Calu3 (cell line): ENCODE measurements around the gene TMEM212. TPM values are rescaled to one million over a fixed set of nuclear protein-coding genes. Genes with fewer than 3 reads are reported as not detected.

ENCODE experiments used
- BruUV-seq: library from RNA; stranded (reverse); fragments of 400-500 nt; replicated peaks from 2 replicates; lab custom pipeline; 2021; lab: Mats Ljungman, UMichigan
- CTCF ChIA-PET: fragments of 300-600 bp; sonication (Branson Sonifier 250); formaldehyde crosslinking; loops from one replicate; lab custom pipeline; 2022; ENCODE audit warnings: antibody characterized with exemption; lab: Charles Lee
- DNase-seq: peaks from one replicate; pipeline ENCODE4 v3.0.0; 2022
- H3K27ac Mint-ChIP-seq: one replicate; pipeline ENCODE4 v1.8.0; 2022; ENCODE audit warnings: mixed read lengths; ENCODE audit not compliant: unreplicated experiment
- H3K27me3 Mint-ChIP-seq: one replicate; pipeline ENCODE4 v1.8.0; 2022; ENCODE audit warnings: mixed read lengths; ENCODE audit not compliant: unreplicated experiment
- H3K36me3 Mint-ChIP-seq: one replicate; pipeline ENCODE4 v1.8.0; 2022; ENCODE audit warnings: mild to moderate bottlenecking, moderate library complexity, mixed read lengths; ENCODE audit not compliant: insufficient read depth, unreplicated experiment
- H3K4me1 Mint-ChIP-seq: one replicate; pipeline ENCODE4 v1.8.0; 2022; ENCODE audit warnings: mild to moderate bottlenecking, low read depth, mixed read lengths; ENCODE audit not compliant: unreplicated experiment
- H3K4me3 Mint-ChIP-seq: one replicate; pipeline ENCODE4 v1.8.0; 2022; ENCODE audit warnings: mild to moderate bottlenecking, low read depth, moderate library complexity, mixed read lengths; ENCODE audit not compliant: unreplicated experiment
- H3K9me3 Mint-ChIP-seq: one replicate; pipeline ENCODE4 v1.8.0; 2022; ENCODE audit warnings: low read depth, mixed read lengths; ENCODE audit not compliant: unreplicated experiment
- CTCF ChIP-seq: fragments of 200-600 bp; IDR thresholded peaks from one replicate; pipeline ENCODE4 v1.8.0; 2022; ENCODE audit warnings: antibody characterized with exemption; ENCODE audit not compliant: unreplicated experiment
- intact Hi-C: fragments of 100-400 bp; cut with micrococcal nuclease; formaldehyde crosslinking; loops from one replicate; pipeline ENCODE4 v1.10.0; 2022; ENCODE audit not compliant: unreplicated experiment
- total RNA-seq: library from RNA; stranded (reverse); gene quantifications from 2 replicates; pipeline ENCODE4 v1.2.3, GENCODE V29; 2022

Gene TMEM212
- total RNA-seq, 1 experiment from 2014 or later: not detected

GRCh38 chr3:171807129-171807675 is 35.9 kb upstream of the TMEM212 start:
- TF ChIP-seq CTCF: no peak
- H3K27me3 Mint-ChIP-seq: no peaks in the 10 kb centered on the region
- peaks cover 42% of the 10 kb centered on the region for H3K36me3 Mint-ChIP-seq
- no peaks in the 10 kb centered on the region for H3K9me3 Mint-ChIP-seq
- BruUV-seq: TSS peak; percentile 4
- peaks cover 62% of the 10 kb centered on the region for H3K4me1 Mint-ChIP-seq
- CTCF ChIA-PET: interaction anchor here (1.0 to 2.1 kb wide), 8 partner anchors 15 to 63 kb away, joined by 3 to 10 read pairs (median 5); no protein-coding TSS in a partner anchor
- intact Hi-C loops: loop anchor here (2.0 to 5.0 kb wide), 2 partner anchors 30 to 335 kb away; no protein-coding TSS in a partner anchor
- H3K4me3 Mint-ChIP-seq: peak overlapping the region; percentile 20
- no peak for DNase-seq
- H3K27ac Mint-ChIP-seq: peak overlapping the region; percentile 81

GRCh38 chr3:171807806-171808205 is 35.3 kb upstream of the TMEM212 start:
- H3K4me3 Mint-ChIP-seq: peak overlapping the region; percentile 20
- H3K4me1 Mint-ChIP-seq: peaks cover 59% of the 10 kb centered on the region
- CTCF ChIA-PET: interaction anchor here (0.7 kb wide), 1 partner anchor 26 kb away, joined by 3 read pairs; no protein-coding TSS in a partner anchor
- no peaks in the 10 kb centered on the region for H3K9me3 Mint-ChIP-seq
- no peak for TF ChIP-seq CTCF
- DNase-seq: no peak
- no peaks in the 10 kb centered on the region for H3K27me3 Mint-ChIP-seq
- H3K27ac Mint-ChIP-seq: peak overlapping the region; percentile 81
- intact Hi-C loops: loop anchor here (2.0 to 5.0 kb wide), 2 partner anchors 31 to 334 kb away; no protein-coding TSS in a partner anchor
- H3K36me3 Mint-ChIP-seq: peaks cover 40% of the 10 kb centered on the region
- BruUV-seq: no TSS peak

GRCh38 chr3:171809611-171809860 is 33.6 kb upstream of the TMEM212 start:
- Mint-ChIP-seq H3K9me3 (no peaks in the 10 kb centered on the region), H3K36me3 (peaks cover 38% of the 10 kb centered on the region), H3K4me1 (peaks cover 66% of the 10 kb centered on the region), H3K4me3 (peak overlapping the region; percentile 96), H3K27me3 (no peaks in the 10 kb centered on the region), H3K27ac (peak overlapping the region; percentile 94)
- no peak for DNase-seq
- CTCF ChIA-PET: interaction anchor here (0.7 to 1.7 kb wide), 8 partner anchors 21 to 232 kb away, joined by 3 to 8 read pairs (median 4); no protein-coding TSS in a partner anchor
- no peak for TF ChIP-seq CTCF
- intact Hi-C loops: loop anchor here (5.0 kb wide), 1 partner anchor 333 kb away; no protein-coding TSS in a partner anchor
- no TSS peak for BruUV-seq

- Mint-ChIP-seq H3K36me3 (peaks cover 38% of the 10 kb centered on the region), H3K9me3 (no peaks in the 10 kb centered on the region), H3K27me3 (no peaks in the 10 kb centered on the region), H3K4me1 (peaks cover 62% of the 10 kb centered on the region), H3K4me3 (peak within 1 kb of the TSS; percentile 96), H3K27ac (peak within 1 kb of the TSS; percentile 94)
- intact Hi-C loops: loop anchor here (2.0 to 5.0 kb wide), 3 partner anchors 65 to 332 kb away; no protein-coding TSS in a partner anchor
- CTCF ChIA-PET: interaction anchor here (0.5 to 2.1 kb wide), 12 partner anchors 12 to 232 kb away, joined by 3 to 16 read pairs (median 4); no protein-coding TSS in a partner anchor
- DNase-seq: peak; percentile 97
- TF ChIP-seq CTCF: no peak
- no TSS peak for BruUV-seq
Measured at GRCh38 chr3:171809861-171810628, 33.1 kb upstream of the TMEM212 start, which contains the start of gene PLD1. PLD1 (minus strand) TSS chr3:171810483; CDS start chr3:171738051, 72,432 bp downstream.
